Suppressor macrophage treated with lipopolysaccharide for 1 hour (primary cell): ENCODE measurements around the gene SLC30A2.

ENCODE experiments used
- DNase-seq, 3 donors: peaks; one replicate each; pipeline ENCODE4 v3.0.0-alpha.2; 2020 to 2022

Gene SLC30A2

GRCh38 chr1:25994402-25995150 is 51.3 kb downstream of the SLC30A2 start:
- no peak for DNase-seq

GRCh38 chr1:25993197-25993951 is 52.5 kb downstream of the SLC30A2 start:
- no peak for DNase-seq

- no peak for DNase-seq
These were observed 53.2 kb downstream of the SLC30A2 start for GRCh38 chr1:25992689-25993171.

- DNase-seq, result no peak
These were observed 53.8 kb downstream of the SLC30A2 start for GRCh38 chr1:25991937-25992688.

GRCh38 chr1:25990702-25991395 is 55.1 kb downstream of the SLC30A2 start:
- no peak for DNase-seq

- no peak for DNase-seq
These were observed 55.7 kb downstream of the SLC30A2 start for GRCh38 chr1:25990251-25990650.

- no peak for DNase-seq
These were observed 56.3 kb downstream of the SLC30A2 start for GRCh38 chr1:25989440-25990234.

GRCh38 chr1:25987951-25988350 is 58.0 kb downstream of the SLC30A2 start:
- no peak for DNase-seq
